GM12891 (cell line): ENCODE results near the gene FEZ2.

Experiments
- DNase-seq: peaks from one replicate; pipeline ENCODE4 v3.0.0; 2011; ENCODE audit warnings: low spot score; ENCODE audit not compliant: insufficient read length
- FAIRE-seq: peaks from 2 replicates; lab custom pipeline; 2011; peaks lifted over from hg19 to GRCh38; lab: Jason Lieb, UNC
- PAX5 ChIP-seq: IDR thresholded peaks from 2 replicates; pipeline ENCODE4 v1.6.1; 2011; ENCODE audit warnings: low read length, moderate library complexity, mild to moderate bottlenecking; ENCODE audit not compliant: insufficient read depth, severe bottlenecking
- POLR2A ChIP-seq: IDR thresholded peaks from 2 replicates; pipeline ENCODE4 v1.6.1; 2011; ENCODE audit warnings: low read depth, low read length, control low read depth
- POLR2AphosphoS5 ChIP-seq: IDR thresholded peaks from 2 replicates; pipeline ENCODE4 v1.6.1; 2011; ENCODE audit warnings: low read depth, low read length, control low read depth
- POU2F2 ChIP-seq: IDR thresholded peaks from 2 replicates; pipeline ENCODE4 v1.6.1; 2011; ENCODE audit warnings: low read depth, mild to moderate bottlenecking, control low read depth, low read length, moderate library complexity
- SPI1 ChIP-seq: IDR thresholded peaks from 2 replicates; pipeline ENCODE4 v1.6.1; 2011; ENCODE audit warnings: low read depth, low read length, control low read depth
- TAF1 ChIP-seq: IDR thresholded peaks from 2 replicates; pipeline ENCODE4 v1.6.1; 2011; ENCODE audit warnings: low read depth, low read length, control low read depth

Gene FEZ2

DNA sequence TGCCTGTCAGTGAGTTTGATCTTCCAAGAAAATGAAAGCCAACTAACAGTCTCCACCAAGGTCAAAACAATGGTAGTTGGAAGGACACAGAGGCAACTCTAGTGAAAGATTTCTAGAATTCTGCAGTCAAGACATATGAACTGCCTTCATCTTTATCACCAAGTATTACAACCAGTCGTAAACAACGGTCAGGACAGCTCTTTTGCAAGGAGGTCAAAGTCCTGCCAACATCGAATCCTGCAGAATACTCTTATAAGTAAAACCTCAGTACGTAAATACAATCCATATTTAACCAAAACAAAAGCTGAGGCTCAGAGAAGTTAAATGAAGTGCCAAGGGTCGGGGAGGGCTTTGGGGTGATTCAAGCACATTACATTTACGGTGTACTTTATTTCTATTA, 3.1 kb downstream of the FEZ2 start:
- TF ChIP-seq TAF1 (no peak), POLR2A (no peak), POLR2AphosphoS5 (no peak), SPI1 (no peak), POU2F2 (no peak)
- no peak for DNase-seq
- no peak for FAIRE-seq

DNA sequence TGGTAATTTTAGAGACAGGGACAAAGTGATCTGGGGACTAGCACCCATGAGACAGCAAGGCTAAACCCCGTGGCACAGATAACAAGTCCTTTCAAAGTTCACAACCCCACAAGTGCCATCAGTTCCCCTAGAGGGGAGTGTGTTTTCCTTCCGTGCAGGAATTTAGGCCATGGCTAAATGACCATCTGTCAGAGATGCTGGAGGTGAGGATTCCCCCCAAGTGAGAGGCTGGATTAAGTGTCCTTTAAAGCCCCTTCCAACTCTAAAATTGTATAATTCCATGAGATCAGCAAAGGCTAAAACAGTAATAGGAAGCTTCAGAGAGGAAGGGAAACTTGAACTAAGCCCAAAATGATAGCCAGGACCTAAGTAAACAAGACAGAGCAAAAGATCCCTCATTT, 8.7 kb downstream of the FEZ2 start:
- DNase-seq: no peak

GRCh38 chr2:36587556-36587955, 10.4 kb downstream of the FEZ2 start:
- DNase-seq: no peak
- TF ChIP-seq POLR2A (no peak), SPI1 (no peak), PAX5 (no peak), POU2F2 (no peak), POLR2AphosphoS5 (no peak), TAF1 (no peak)
- no peak for FAIRE-seq

More for the DNA sequence above, 8.7 kb downstream of the FEZ2 start:
- no peak for TF ChIP-seq POLR2A
- no peak for TF ChIP-seq POU2F2
- TF ChIP-seq SPI1: no peak
- TF ChIP-seq TAF1: no peak
- no peak for TF ChIP-seq POLR2AphosphoS5
- no peak for TF ChIP-seq PAX5
- no peak for FAIRE-seq

DNA sequence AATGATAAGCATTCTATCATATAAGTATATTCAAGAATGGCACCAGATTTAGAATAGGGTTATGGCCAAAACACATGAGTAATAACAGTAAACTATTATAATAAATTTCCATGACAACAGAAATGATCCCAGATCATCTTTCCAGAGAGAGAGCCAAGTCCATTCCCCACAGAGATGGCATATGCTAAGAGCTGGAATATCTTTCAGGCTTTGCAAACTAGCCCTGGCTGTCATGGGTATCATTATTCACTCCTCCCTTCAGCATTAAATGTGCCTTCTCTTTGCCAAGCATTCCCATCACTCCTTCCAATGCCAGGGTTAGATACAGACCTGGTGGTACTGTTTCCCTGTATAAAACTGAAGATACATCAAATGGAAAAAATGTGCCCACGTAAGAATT, 10.9 kb downstream of the FEZ2 start:
- no peak for TF ChIP-seq SPI1
- no peak for TF ChIP-seq TAF1
- no peak for TF ChIP-seq POU2F2
- no peak for FAIRE-seq
- no peak for DNase-seq

DNA sequence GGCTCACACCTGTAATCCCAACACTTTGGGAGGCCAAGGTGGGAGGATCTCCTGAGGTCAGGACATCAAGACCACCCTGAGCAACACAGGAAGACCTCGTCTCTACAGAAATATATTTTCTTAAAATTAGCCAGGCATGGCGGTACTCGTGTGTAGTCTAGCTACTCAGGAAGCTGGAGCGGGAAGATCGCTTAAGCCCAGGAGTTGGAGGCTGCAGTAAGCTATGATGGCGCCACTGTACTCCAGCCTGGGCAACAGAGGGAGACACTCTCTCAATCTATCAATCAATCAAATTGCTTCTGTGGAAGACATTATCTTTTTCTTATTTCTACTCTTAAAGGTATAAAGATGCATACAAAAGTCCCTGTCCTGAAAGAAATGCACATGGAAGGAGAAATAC, 11.3 kb downstream of the FEZ2 start:
- DNase-seq (no peak), FAIRE-seq (no peak)
- TF ChIP-seq TAF1 (no peak), POU2F2 (no peak), POLR2AphosphoS5 (no peak), SPI1 (no peak), POLR2A (no peak), PAX5 (no peak)

GRCh38 chr2:36584148-36584794, 13.7 kb downstream of the FEZ2 start:
- no peak for FAIRE-seq

DNA sequence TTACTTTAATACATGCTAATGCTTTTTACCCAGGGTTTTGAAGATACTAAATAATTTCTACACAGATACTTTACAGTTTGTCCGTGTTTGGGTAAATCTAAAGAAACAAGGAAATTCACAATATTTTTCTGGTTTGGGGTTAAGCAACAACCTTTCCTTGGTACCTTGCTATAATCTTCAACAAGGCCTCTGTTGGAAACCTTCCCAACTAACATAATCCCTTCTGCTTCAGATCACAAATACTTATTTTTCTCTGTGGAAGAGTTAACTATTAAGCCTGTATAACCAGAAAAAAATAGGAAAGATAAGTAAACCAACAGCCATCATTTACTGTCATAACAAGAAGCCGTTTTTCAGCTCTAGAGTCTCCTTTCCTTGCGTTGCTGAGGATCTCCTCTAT, 15.0 kb downstream of the FEZ2 start:
- FAIRE-seq: no peak
- no peak for TF ChIP-seq POU2F2
- no peak for TF ChIP-seq TAF1
- no peak for TF ChIP-seq SPI1
- no peak for TF ChIP-seq POLR2AphosphoS5
- TF ChIP-seq PAX5: no peak
- TF ChIP-seq POLR2A: no peak
- no peak for DNase-seq

More at GRCh38 chr2:36584148-36584794, 13.7 kb downstream of the FEZ2 start:
- TF ChIP-seq POLR2A (no peak), PAX5 (no peak), POU2F2 (no peak)
- DNase-seq: no peak

- FAIRE-seq (no peak), DNase-seq (no peak)
- TF ChIP-seq POLR2A (no peak), SPI1 (no peak), POU2F2 (no peak), PAX5 (no peak), POLR2AphosphoS5 (no peak), TAF1 (no peak)
These were observed 15.4 kb downstream of the FEZ2 start for GRCh38 chr2:36582538-36582937.

DNA sequence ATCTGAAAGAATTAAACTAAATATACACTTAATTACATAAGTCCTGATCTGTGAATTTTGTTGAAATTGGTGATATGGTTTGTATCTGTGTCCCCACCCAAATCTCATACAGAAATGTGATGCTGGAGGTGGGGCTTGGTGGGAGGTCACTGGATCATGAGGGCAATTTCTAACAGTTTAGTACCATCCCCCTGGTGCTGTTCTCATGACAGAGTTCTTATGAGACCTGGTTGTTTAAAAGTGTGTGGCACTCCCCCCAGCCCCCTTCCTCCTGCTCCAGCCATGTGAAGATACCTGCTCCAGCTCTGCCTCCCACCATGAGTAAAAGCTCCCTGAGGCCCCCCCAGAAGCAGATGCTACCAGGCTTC, 18.7 kb downstream of the FEZ2 start:
- FAIRE-seq (no peak), DNase-seq (no peak)
- TF ChIP-seq TAF1 (no peak), POLR2A (no peak), POLR2AphosphoS5 (no peak), PAX5 (no peak), POU2F2 (no peak), SPI1 (no peak)

DNA sequence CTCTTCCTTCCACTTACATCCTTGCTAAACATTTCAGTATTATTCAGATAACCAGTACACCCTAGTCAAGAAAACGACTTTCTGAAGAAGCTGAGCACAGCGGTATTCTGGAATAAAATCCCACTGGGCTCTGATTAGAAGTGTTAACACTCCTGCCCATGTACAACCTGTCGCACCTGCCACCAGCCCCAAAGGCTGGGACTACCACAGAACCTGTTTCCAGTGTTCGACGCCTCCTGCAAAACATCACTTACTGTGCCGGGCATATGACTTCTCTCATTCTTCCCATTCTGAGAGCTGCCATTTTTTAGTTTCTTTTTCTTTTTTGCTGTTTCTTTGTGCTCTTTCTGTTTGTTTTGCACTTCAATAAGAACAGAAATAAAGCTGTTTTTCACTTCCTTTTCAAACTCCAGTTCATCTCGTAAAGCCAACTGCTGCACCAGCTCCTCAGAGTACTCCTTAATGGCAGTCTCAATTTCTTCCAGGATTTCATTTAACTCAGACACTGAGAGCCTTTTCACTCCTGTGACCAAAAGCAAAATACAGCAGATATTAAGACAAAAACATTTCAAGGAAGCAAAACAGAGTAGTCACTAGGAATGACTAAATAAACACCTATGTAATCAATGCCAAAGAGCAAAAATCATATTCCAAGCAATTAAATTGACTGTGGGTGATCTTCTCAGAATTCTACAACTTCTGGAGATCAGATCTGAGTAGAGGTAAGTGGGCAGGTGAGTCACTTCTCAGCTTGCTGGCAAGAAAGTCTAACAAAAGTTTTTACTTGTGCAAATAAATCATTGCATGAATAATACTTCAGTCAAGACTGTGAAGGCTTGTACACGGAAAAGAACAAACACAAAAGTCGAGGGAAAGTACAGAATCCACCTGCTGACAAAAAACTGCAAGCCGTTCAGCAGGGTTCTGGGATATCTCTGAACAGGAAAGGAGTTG, 19.3 kb downstream of the FEZ2 start:
- no peak for FAIRE-seq
- TF ChIP-seq PAX5 (no peak), SPI1 (peak; percentile 44; the same call in 1 of the 2 replicates)
- no peak for DNase-seq

- DNase-seq (no peak), FAIRE-seq (no peak)
- TF ChIP-seq PAX5: no peak
- no peak for TF ChIP-seq POU2F2
- no peak for TF ChIP-seq TAF1
- no peak for TF ChIP-seq SPI1
- no peak for TF ChIP-seq POLR2A
- no peak for TF ChIP-seq POLR2AphosphoS5
These were observed 20.1 kb downstream of the FEZ2 start for GRCh38 chr2:36577884-36578283.
